ENCODE measurements around the gene TMEM204. TPM values are rescaled to one million over a fixed set of nuclear protein-coding genes. Genes with fewer than 3 reads are reported as not detected.
A peak's percentile ranks its signal among the peaks of the same experiment; 100 is the strongest.

The TMEM204 gene
- polyA plus RNA-seq, 1 of the 3 experiments (the other 2 are of a cell fraction), result 2.3 TPM

GRCh38 chr16:1491327-1491726, 42.1 kb upstream of the TMEM204 start:
- Histone ChIP-seq H2AFZ (ENCODE audit: low read depth) (no peak overlapping the region), H3K27me3 (ENCODE audit: insufficient read depth) (no peaks in the 10 kb centered on the region), H3K36me3 (replicated peaks in 1 of 2; ENCODE audit: control insufficient read depth in 1 of 2, insufficient read depth in 2 of 2, low read length in 1 of 2) (peaks cover 0 to 17% of the 10 kb centered on the region in 2 experiments), H3K4me3 (ENCODE audit: low read depth in 2 of 2, low read length in 1 of 2) (no peak overlapping the region), H4K20me1 (ENCODE audit: insufficient read depth) (no peaks in the 10 kb centered on the region), H3K4me2 (no peak overlapping the region), H3K4me1 (ENCODE audit: control insufficient read depth in 1 of 2, insufficient read depth in 2 of 2, low read depth in 1 of 2, low read length in 1 of 2) (peaks cover 0 to 17% of the 10 kb centered on the region in 2 experiments; a peak in 1 of 4 replicates), H3K79me2 (ENCODE audit: insufficient read depth) (peaks cover 17% of the 10 kb centered on the region; the same call in 1 of the 2 replicates), H3K9me3 (no peaks in the 10 kb centered on the region), H3K9me2 (no peaks in the 10 kb centered on the region), H3K27ac (ENCODE audit: low read depth in 2 of 2, low read length in 1 of 2) (no peak overlapping the region), H3F3A (replicated peaks; ENCODE audit: insufficient read depth) (no peaks in the 10 kb centered on the region), H3K9ac (no peak overlapping the region)
- ChIA-PET POLR2A (no interaction called here), CTCF (no interaction called here)
- WGBS (ENCODE audit: low lambda C conversion rate), result 96% methylated on average over 12 of the region's 12 CpGs
- DNase-seq, result no peak
- no peak for TF ChIP-seq GATA2 (CRISPR knock-in tag; IDR thresholded peaks at IDR 0.05)
- TF ChIP-seq POLR2AphosphoS5 (IDR thresholded peaks at IDR 0.05; ENCODE audit: low read depth, low read length), result no peak
- no peak for TF ChIP-seq FOSL2 (IDR thresholded peaks at IDR 0.05; ENCODE audit: borderline replicate concordance, low read depth)

- Histone ChIP-seq H3K9me3 (no peaks in the 10 kb centered on the region), H3K4me1 (ENCODE audit: control insufficient read depth in 1 of 2, insufficient read depth in 2 of 2, low read depth in 1 of 2, low read length in 1 of 2) (peaks cover 0 to 17% of the 10 kb centered on the region in 2 experiments; a peak in 1 of 4 replicates), H3K9me2 (no peaks in the 10 kb centered on the region), H3K36me3 (replicated peaks in 1 of 2; ENCODE audit: control insufficient read depth in 1 of 2, insufficient read depth in 2 of 2, low read length in 1 of 2) (peaks cover 0 to 25% of the 10 kb centered on the region in 2 experiments), H4K20me1 (ENCODE audit: insufficient read depth) (no peaks in the 10 kb centered on the region), H3K9ac (no peak overlapping the region), H3K27me3 (ENCODE audit: insufficient read depth) (no peaks in the 10 kb centered on the region), H2AFZ (ENCODE audit: low read depth) (peak overlapping the region; percentile 75; the same call in 1 of the 2 replicates), H3F3A (replicated peaks; ENCODE audit: insufficient read depth) (no peaks in the 10 kb centered on the region), H3K27ac (ENCODE audit: low read depth in 2 of 2, low read length in 1 of 2) (peak overlapping the region in 1 of 2 experiments; percentile 43; a peak in 1 of 4 replicates), H3K4me3 (ENCODE audit: low read depth in 2 of 2, low read length in 1 of 2) (peak overlapping the region in 1 of 2 experiments; percentile 78; a peak in 2 of 4 replicates), H3K79me2 (ENCODE audit: insufficient read depth) (peaks cover 17% of the 10 kb centered on the region; the same call in 1 of the 2 replicates), H3K4me2 (peak overlapping the region; percentile 95; the same call in 1 of the 2 replicates)
- CTCF ChIA-PET, result interaction anchor here (1.1 to 1.8 kb wide), 4 partner anchors 10 to 213 kb away, joined by 3 to 5 read pairs (median 4); partner anchors contain the start of gene MAPK8IP3
- DNase-seq, result no peak
- 92% methylated on average over 22 of the region's 23 CpGs for WGBS (ENCODE audit: low lambda C conversion rate)
- POLR2A ChIA-PET, result no interaction called here
- no peak for TF ChIP-seq ZBTB33 (IDR thresholded peaks at IDR 0.05; ENCODE audit: borderline replicate concordance, low read depth)
- no peak for TF ChIP-seq RAD21 (IDR thresholded peaks at IDR 0.05; ENCODE audit: low read length)
- TF ChIP-seq CHD2 (IDR thresholded peaks at IDR 0.05; ENCODE audit: low read length, partially characterized antibody), result no peak
- TF ChIP-seq FOSL2 (IDR thresholded peaks at IDR 0.05; ENCODE audit: borderline replicate concordance, low read depth), result no peak
- no peak for TF ChIP-seq GATA2 (CRISPR knock-in tag; IDR thresholded peaks at IDR 0.05)
- no peak for TF ChIP-seq JUND (IDR thresholded peaks at IDR 0.05)
- no peak for TF ChIP-seq TEAD4 (IDR thresholded peaks at IDR 0.05; ENCODE audit: borderline replicate concordance, insufficient read depth)
- TF ChIP-seq FOXJ3 (CRISPR knock-in tag; IDR thresholded peaks at IDR 0.05), result no peak
These were observed 41.2 kb upstream of the TMEM204 start for GRCh38 chr16:1492082-1492922.
